ENCODE data around the gene PLCH1. TPM values are rescaled to one million over a fixed set of nuclear protein-coding genes. Genes with fewer than 3 reads are reported as not detected.

The PLCH1 gene, protein sequence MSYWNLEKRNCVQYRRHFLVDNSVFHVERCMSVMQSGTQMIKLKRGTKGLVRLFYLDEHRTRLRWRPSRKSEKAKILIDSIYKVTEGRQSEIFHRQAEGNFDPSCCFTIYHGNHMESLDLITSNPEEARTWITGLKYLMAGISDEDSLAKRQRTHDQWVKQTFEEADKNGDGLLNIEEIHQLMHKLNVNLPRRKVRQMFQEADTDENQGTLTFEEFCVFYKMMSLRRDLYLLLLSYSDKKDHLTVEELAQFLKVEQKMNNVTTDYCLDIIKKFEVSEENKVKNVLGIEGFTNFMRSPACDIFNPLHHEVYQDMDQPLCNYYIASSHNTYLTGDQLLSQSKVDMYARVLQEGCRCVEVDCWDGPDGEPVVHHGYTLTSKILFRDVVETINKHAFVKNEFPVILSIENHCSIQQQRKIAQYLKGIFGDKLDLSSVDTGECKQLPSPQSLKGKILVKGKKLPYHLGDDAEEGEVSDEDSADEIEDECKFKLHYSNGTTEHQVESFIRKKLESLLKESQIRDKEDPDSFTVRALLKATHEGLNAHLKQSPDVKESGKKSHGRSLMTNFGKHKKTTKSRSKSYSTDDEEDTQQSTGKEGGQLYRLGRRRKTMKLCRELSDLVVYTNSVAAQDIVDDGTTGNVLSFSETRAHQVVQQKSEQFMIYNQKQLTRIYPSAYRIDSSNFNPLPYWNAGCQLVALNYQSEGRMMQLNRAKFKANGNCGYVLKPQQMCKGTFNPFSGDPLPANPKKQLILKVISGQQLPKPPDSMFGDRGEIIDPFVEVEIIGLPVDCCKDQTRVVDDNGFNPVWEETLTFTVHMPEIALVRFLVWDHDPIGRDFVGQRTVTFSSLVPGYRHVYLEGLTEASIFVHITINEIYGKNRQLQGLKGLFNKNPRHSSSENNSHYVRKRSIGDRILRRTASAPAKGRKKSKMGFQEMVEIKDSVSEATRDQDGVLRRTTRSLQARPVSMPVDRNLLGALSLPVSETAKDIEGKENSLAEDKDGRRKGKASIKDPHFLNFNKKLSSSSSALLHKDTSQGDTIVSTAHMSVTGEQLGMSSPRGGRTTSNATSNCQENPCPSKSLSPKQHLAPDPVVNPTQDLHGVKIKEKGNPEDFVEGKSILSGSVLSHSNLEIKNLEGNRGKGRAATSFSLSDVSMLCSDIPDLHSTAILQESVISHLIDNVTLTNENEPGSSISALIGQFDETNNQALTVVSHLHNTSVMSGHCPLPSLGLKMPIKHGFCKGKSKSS (N-terminal part only)
- total RNA-seq (2014; rRNA removed; shearing (Covaris generic)), result 0.06 TPM in 1 of 2 replicates, not detected in the other
- total RNA-seq (2022), result not detected in 2 replicates
- Bru-seq, nascent RNA, result percentile 7 among the genes with signal in this experiment
- percentile 3 among the genes with signal in this experiment for BruChase-seq, experiment 1, labeled RNA remaining after a 6-hour chase
- percentile 4 among the genes with signal in this experiment for BruChase-seq, experiment 2, labeled RNA remaining after a 2-hour chase
- long read RNA-seq, result 0 reads

GRCh38 chr3:155744626-155745324 is at the start of gene PLCH1:
TSS of gene PLCH1 (minus strand) at chr3:155745071. CDS start at chr3:155704224, 40,847 bp downstream.
- H4K20me1 ChIP-seq (ENCODE audit: insufficient read depth, low read length), result no peaks in the 10 kb centered on the region
- DNase-seq (ENCODE audit: low spot score), result peak; percentile 44
- peak within 1 kb of the TSS; percentile 95 for H3K4me2 ChIP-seq (ENCODE audit: low read length)
- CTCF ChIA-PET (ENCODE audit: unreplicated experiment), result interaction anchor here (0.5 kb wide), 1 partner anchor 152 kb away, joined by 3 read pairs; no protein-coding TSS in a partner anchor
- no peaks in the 10 kb centered on the region for H3K36me3 ChIP-seq (ENCODE audit: insufficient read depth, low read length)
- no peaks in the 10 kb centered on the region for H3K9me2 ChIP-seq (ENCODE audit: insufficient read depth, low read length)
- H3K27ac ChIP-seq (ENCODE audit: low read depth, low read length, poor library complexity, severe bottlenecking), result no peak within 1 kb of the TSS
- H3K79me2 ChIP-seq (ENCODE audit: insufficient read depth, low read depth, low read length), result no peaks in the 10 kb centered on the region
- no peak for TF ChIP-seq EZH2phosphoT487 (IDR thresholded peaks at IDR 0.05; ENCODE audit: borderline replicate concordance, low read depth, low read length)
- H3K4me1 ChIP-seq (ENCODE audit: insufficient read depth, low read length, poor library complexity, severe bottlenecking), result peaks cover 9% of the 10 kb centered on the region
- H3K4me3 ChIP-seq (ENCODE audit: low read depth, low read length, poor library complexity, severe bottlenecking), result peak within 1 kb of the TSS; percentile 66
- peak within 1 kb of the TSS; percentile 75 for H2AFZ ChIP-seq (ENCODE audit: low read length)
- no peaks in the 10 kb centered on the region for H3K9me3 ChIP-seq (ENCODE audit: low read length)
- POLR2A ChIA-PET, result no interaction called here
- no TSS peak for BruUV-seq (replicated peaks)
- intact Hi-C loops (cut with micrococcal nuclease; ENCODE audit: unreplicated experiment), result no loop called here

DNA sequence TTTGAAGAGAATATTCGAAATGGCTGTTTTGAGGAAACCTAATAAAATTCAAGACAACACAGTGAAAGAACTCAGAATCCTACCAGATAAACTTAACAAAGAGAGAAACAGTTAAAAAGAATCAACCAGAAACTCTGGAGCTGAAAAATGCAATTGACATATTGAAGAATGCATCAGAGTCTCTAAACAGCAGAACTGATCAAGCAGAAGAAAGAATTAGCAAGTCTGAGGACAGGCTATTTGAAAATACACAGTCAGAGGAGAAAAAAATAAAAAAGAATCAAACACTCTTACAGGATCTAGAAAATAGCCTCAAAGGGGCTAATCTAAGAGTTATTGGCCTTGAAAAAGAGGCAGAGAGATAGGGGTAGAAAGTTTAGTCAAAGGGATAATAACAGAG is 47.7 kb upstream of the PLCH1 start:
- Histone ChIP-seq H3K4me3 (ENCODE audit: low read depth, low read length, poor library complexity, severe bottlenecking) (no peak overlapping the region), H3K9me2 (ENCODE audit: insufficient read depth, low read length) (no peaks in the 10 kb centered on the region), H3K79me2 (ENCODE audit: insufficient read depth, low read depth, low read length) (no peaks in the 10 kb centered on the region), H2AFZ (ENCODE audit: low read length) (no peak overlapping the region), H3K4me1 (ENCODE audit: insufficient read depth, low read length, poor library complexity, severe bottlenecking) (no peaks in the 10 kb centered on the region), H3K9me3 (ENCODE audit: low read length) (no peaks in the 10 kb centered on the region), H4K20me1 (ENCODE audit: insufficient read depth, low read length) (no peaks in the 10 kb centered on the region), H3K27ac (ENCODE audit: low read depth, low read length, poor library complexity, severe bottlenecking) (no peak overlapping the region), H3K4me2 (ENCODE audit: low read length) (no peak overlapping the region), H3K36me3 (ENCODE audit: insufficient read depth, low read length) (no peaks in the 10 kb centered on the region)
- CTCF ChIA-PET (ENCODE audit: unreplicated experiment), result no interaction called here
- TF ChIP-seq, protein P1, sequence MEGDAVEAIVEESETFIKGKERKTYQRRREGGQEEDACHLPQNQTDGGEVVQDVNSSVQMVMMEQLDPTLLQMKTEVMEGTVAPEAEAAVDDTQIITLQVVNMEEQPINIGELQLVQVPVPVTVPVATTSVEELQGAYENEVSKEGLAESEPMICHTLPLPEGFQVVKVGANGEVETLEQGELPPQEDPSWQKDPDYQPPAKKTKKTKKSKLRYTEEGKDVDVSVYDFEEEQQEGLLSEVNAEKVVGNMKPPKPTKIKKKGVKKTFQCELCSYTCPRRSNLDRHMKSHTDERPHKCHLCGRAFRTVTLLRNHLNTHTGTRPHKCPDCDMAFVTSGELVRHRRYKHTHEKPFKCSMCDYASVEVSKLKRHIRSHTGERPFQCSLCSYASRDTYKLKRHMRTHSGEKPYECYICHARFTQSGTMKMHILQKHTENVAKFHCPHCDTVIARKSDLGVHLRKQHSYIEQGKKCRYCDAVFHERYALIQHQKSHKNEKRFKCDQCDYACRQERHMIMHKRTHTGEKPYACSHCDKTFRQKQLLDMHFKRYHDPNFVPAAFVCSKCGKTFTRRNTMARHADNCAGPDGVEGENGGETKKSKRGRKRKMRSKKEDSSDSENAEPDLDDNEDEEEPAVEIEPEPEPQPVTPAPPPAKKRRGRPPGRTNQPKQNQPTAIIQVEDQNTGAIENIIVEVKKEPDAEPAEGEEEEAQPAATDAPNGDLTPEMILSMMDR (conservative IDR thresholded peaks at IDR 0.05; ENCODE audit: low read length), result no peak
- no peak for TF ChIP-seq EZH2phosphoT487 (IDR thresholded peaks at IDR 0.05; ENCODE audit: borderline replicate concordance, low read depth, low read length)
- POLR2A ChIA-PET, result no interaction called here
- intact Hi-C loops (cut with micrococcal nuclease; ENCODE audit: unreplicated experiment), result no loop called here
- BruUV-seq (replicated peaks), result no TSS peak
- DNase-seq (ENCODE audit: low spot score), result no peak

Data from OCI-LY7 (cell line).